NT2/D1 (cell line): Measurements from ENCODE around the gene TTC21B.
"Not testable (repeated sequence)": the region's sequence is repeated elsewhere in the genome, so short reads cannot be mapped to it uniquely, and the experiment has no call there.

ENCODE experiments used
- DNase-seq: peaks from one replicate; pipeline ENCODE4 v3.0.0-alpha.2; 2011; ENCODE audit warnings: low read depth, low spot score
- H3K27me3 ChIP-seq: 2 replicates; pipeline ENCODE4 v1.6.0; 2011; ENCODE audit warnings: mild to moderate bottlenecking; ENCODE audit not compliant: insufficient read length, insufficient read depth
- H3K36me3 ChIP-seq: 2 replicates; pipeline ENCODE4 v1.6.1; 2011; ENCODE audit warnings: mild to moderate bottlenecking, low read length, mixed read lengths; ENCODE audit not compliant: insufficient read depth, insufficient read length
- H3K4me1 ChIP-seq: 2 replicates; pipeline ENCODE4 v1.5.1; 2011; ENCODE audit not compliant: insufficient read depth, insufficient read length
- H3K4me3 ChIP-seq: 2 replicates; pipeline ENCODE4 v1.5.1; 2011; ENCODE audit warnings: low read depth; ENCODE audit not compliant: insufficient read length
- H3K9ac ChIP-seq: 2 replicates; pipeline ENCODE4 v1.6.0; 2011; ENCODE audit warnings: low read depth; ENCODE audit not compliant: insufficient read length
- H3K9me3 ChIP-seq: 2 replicates; pipeline ENCODE4 v1.5.1; 2011; ENCODE audit warnings: mild to moderate bottlenecking, low read length; ENCODE audit not compliant: insufficient read depth
- SUZ12 ChIP-seq: IDR thresholded peaks from 2 replicates; pipeline ENCODE4 v1.6.1; 2011; ENCODE audit not compliant: insufficient read length, insufficient read depth; ENCODE audit errors: extremely low read depth
- YY1 ChIP-seq: IDR thresholded peaks from 2 replicates; pipeline ENCODE4 v1.6.1; 2011; ENCODE audit not compliant: insufficient read length, insufficient read depth
- ZNF274 ChIP-seq: IDR thresholded peaks from 2 replicates; pipeline ENCODE4 v1.6.1; 2011; ENCODE audit warnings: mild to moderate bottlenecking, low read depth, low read length

The TTC21B gene

GRCh38 chr2:165871025-165871424 is 82.6 kb downstream of the TTC21B start:
- no peaks in the 10 kb centered on the region for H3K9me3 ChIP-seq
- H3K27me3 ChIP-seq = no peaks in the 10 kb centered on the region
- no peak for DNase-seq
- no peak overlapping the region for H3K9ac ChIP-seq
- H3K36me3 ChIP-seq = no peaks in the 10 kb centered on the region
- TF ChIP-seq YY1 (no peak), ZNF274 (no peak), SUZ12 (no peak)
- no peaks in the 10 kb centered on the region for H3K4me1 ChIP-seq
- no peak overlapping the region for H3K4me3 ChIP-seq

GRCh38 chr2:165870346-165870745 is 83.2 kb downstream of the TTC21B start:
- no peaks in the 10 kb centered on the region for H3K4me1 ChIP-seq
- no peak for DNase-seq
- no peak overlapping the region for H3K4me3 ChIP-seq
- H3K27me3 ChIP-seq = no peaks in the 10 kb centered on the region
- H3K36me3 ChIP-seq = no peaks in the 10 kb centered on the region
- no peaks in the 10 kb centered on the region for H3K9me3 ChIP-seq
- TF ChIP-seq ZNF274 = no peak
- TF ChIP-seq SUZ12 = no peak
- H3K9ac ChIP-seq = no peak overlapping the region

- DNase-seq = no peak
- H3K36me3 ChIP-seq = no peaks in the 10 kb centered on the region
- H3K4me1 ChIP-seq = no peaks in the 10 kb centered on the region
- no peaks in the 10 kb centered on the region for H3K27me3 ChIP-seq
- no peaks in the 10 kb centered on the region for H3K9me3 ChIP-seq
- H3K9ac ChIP-seq = no peak overlapping the region
- no peak overlapping the region for H3K4me3 ChIP-seq
- TF ChIP-seq YY1 (no peak), ZNF274 (no peak), SUZ12 (no peak)
Measured at GRCh38 chr2:165868211-165868610, 85.4 kb downstream of the TTC21B start.

GRCh38 chr2:165864296-165864695 is 89.3 kb downstream of the TTC21B start:
- no peak for TF ChIP-seq YY1
- no peak for TF ChIP-seq SUZ12
- no peak for TF ChIP-seq ZNF274
- no peak for DNase-seq
- H3K4me3 ChIP-seq = no peak overlapping the region
- H3K4me1 ChIP-seq = no peaks in the 10 kb centered on the region
- H3K9ac ChIP-seq = no peak overlapping the region
- peaks cover 12% of the 10 kb centered on the region; the same call in 1 of the 2 replicates for H3K9me3 ChIP-seq
- no peaks in the 10 kb centered on the region for H3K36me3 ChIP-seq
- H3K27me3 ChIP-seq = no peaks in the 10 kb centered on the region

- H3K27me3 ChIP-seq = no peaks in the 10 kb centered on the region
- H3K9ac ChIP-seq = no peak overlapping the region
- H3K9me3 ChIP-seq = peaks cover 12% of the 10 kb centered on the region; the same call in 1 of the 2 replicates
- no peaks in the 10 kb centered on the region for H3K36me3 ChIP-seq
- DNase-seq = no peak
- H3K4me3 ChIP-seq = no peak overlapping the region
- H3K4me1 ChIP-seq = no peaks in the 10 kb centered on the region
- no peak for TF ChIP-seq SUZ12
- TF ChIP-seq ZNF274 = no peak
- no peak for TF ChIP-seq YY1
Measured at GRCh38 chr2:165863810-165864261, 89.7 kb downstream of the TTC21B start.

- H3K27me3 ChIP-seq, H3K4me3 ChIP-seq, DNase-seq, H3K4me1 ChIP-seq, H3K36me3 ChIP-seq, H3K9ac ChIP-seq: not testable (repeated sequence)
- H3K9me3 ChIP-seq = peaks cover 12% of the 10 kb centered on the region; the same call in 1 of the 2 replicates
Measured at GRCh38 chr2:165861083-165861482, 92.5 kb downstream of the TTC21B start.

- peaks cover 12% of the 10 kb centered on the region; the same call in 1 of the 2 replicates for H3K9me3 ChIP-seq
- not testable (repeated sequence) for H3K4me1 ChIP-seq, H3K9ac ChIP-seq, H3K36me3 ChIP-seq, H3K4me3 ChIP-seq, H3K27me3 ChIP-seq, DNase-seq
Measured at GRCh38 chr2:165859723-165860122, 93.9 kb downstream of the TTC21B start.

GRCh38 chr2:165857876-165858275 is 95.7 kb downstream of the TTC21B start:
- Histone ChIP-seq H3K4me3 (no peak overlapping the region), H3K4me1 (no peaks in the 10 kb centered on the region), H3K9ac (no peak overlapping the region), H3K9me3 (peaks cover 14% of the 10 kb centered on the region), H3K36me3 (no peaks in the 10 kb centered on the region), H3K27me3 (no peaks in the 10 kb centered on the region)
- TF ChIP-seq SUZ12 (no peak), YY1 (no peak), ZNF274 (no peak)
- no peak for DNase-seq
